Peyer's patch (tissue), 4 donors: ENCODE measurements around the gene PDE4D. TPM values are rescaled to one million over a fixed set of nuclear protein-coding genes. Genes with fewer than 3 reads are reported as not detected.

Experiments used
- DNase-seq, 3 donors: peaks; one replicate each; pipeline ENCODE4 v3.0.0-alpha.2; 2017 to 2019
- H3K27ac ChIP-seq, 4 donors: fragments of 200-600 bp; sonication (generic); one replicate each; pipeline ENCODE4 v1.5.1; 2016 to 2019
- H3K27me3 ChIP-seq, 2 donors: fragments of 200-600 bp; sonication (generic); one replicate each; pipeline ENCODE4 v1.5.1; 2019
- H3K36me3 ChIP-seq, 3 donors: fragments of 200-600 bp; sonication (generic); one replicate each; pipeline ENCODE4 v1.5.1; 2016 to 2019
- H3K4me1 ChIP-seq, 4 donors: fragments of 200-600 bp; sonication (generic); one replicate each; pipeline ENCODE4 v1.5.1; 2016 to 2019
- H3K4me3 ChIP-seq, 4 donors: fragments of 200-600 bp; sonication (generic); 1 replicate in 3 of 4; 2 replicates in 1 of 4; pipeline ENCODE4 v1.5.1; 2016 to 2019; ENCODE audit warnings: mild to moderate bottlenecking in 1 of 4
- H3K9me3 ChIP-seq, 4 donors: fragments of 200-600 bp; sonication (generic); one replicate each; pipeline ENCODE4 v1.5.1; 2016 to 2019; ENCODE audit warnings: mild to moderate bottlenecking in 1 of 4
- POLR2A ChIP-seq, 2 donors: fragments of 450-650 bp; IDR thresholded peaks; one replicate each; pipeline ENCODE4 v1.5.1; 2017; ENCODE audit warnings: antibody characterized with exemption in 2 of 2, mild to moderate bottlenecking in 2 of 2, moderate library complexity in 2 of 2
- total RNA-seq, 4 donors: library from RNA; depleted of rRNA; stranded (reverse); fragments of >200 nt; gene quantifications; one replicate each; pipeline ENCODE4 v1.1.0, GENCODE V29; 2016
- TF ChIP-seq, protein P1 (sequence below), 6 experiments: fragments of 450-650 bp in 4 of 6; fragments of 200-600 bp in 2 of 6; sonication (generic) in 1 of 6; IDR thresholded peaks; one replicate each; pipeline ENCODE4 v1.5.1; 2017 to 2019; ENCODE audit warnings: antibody characterized with exemption in 6 of 6, mild to moderate bottlenecking in 3 of 6, moderate library complexity in 1 of 6

PDE4D gene
- total RNA-seq, 4 donors from 2014 or later = 19.8 to 89.1 (median 43.9) TPM

GRCh38 chr5:59661954-59662615 is 231.4 kb downstream of the PDE4D start:
- no peaks in the 10 kb centered on the region for H3K27me3 ChIP-seq
- TF ChIP-seq POLR2A (IDR thresholded peaks at IDR 0.05) = no peak
- TF ChIP-seq, protein P1, sequence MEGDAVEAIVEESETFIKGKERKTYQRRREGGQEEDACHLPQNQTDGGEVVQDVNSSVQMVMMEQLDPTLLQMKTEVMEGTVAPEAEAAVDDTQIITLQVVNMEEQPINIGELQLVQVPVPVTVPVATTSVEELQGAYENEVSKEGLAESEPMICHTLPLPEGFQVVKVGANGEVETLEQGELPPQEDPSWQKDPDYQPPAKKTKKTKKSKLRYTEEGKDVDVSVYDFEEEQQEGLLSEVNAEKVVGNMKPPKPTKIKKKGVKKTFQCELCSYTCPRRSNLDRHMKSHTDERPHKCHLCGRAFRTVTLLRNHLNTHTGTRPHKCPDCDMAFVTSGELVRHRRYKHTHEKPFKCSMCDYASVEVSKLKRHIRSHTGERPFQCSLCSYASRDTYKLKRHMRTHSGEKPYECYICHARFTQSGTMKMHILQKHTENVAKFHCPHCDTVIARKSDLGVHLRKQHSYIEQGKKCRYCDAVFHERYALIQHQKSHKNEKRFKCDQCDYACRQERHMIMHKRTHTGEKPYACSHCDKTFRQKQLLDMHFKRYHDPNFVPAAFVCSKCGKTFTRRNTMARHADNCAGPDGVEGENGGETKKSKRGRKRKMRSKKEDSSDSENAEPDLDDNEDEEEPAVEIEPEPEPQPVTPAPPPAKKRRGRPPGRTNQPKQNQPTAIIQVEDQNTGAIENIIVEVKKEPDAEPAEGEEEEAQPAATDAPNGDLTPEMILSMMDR (IDR thresholded peaks at IDR 0.05) = no peak
- H3K27ac ChIP-seq = peak overlapping the region in 2 of 4 donors; percentile 21 to 58
- no peaks in the 10 kb centered on the region for H3K9me3 ChIP-seq
- peak overlapping the region in 1 of 4 donors; percentile 2 for H3K4me3 ChIP-seq
- peaks cover 0 to 16% (median 0%) of the 10 kb centered on the region in 4 donors for H3K4me1 ChIP-seq
- H3K36me3 ChIP-seq = no peaks in the 10 kb centered on the region
- DNase-seq = peak in 1 of 3 donors; percentile 55

DNA sequence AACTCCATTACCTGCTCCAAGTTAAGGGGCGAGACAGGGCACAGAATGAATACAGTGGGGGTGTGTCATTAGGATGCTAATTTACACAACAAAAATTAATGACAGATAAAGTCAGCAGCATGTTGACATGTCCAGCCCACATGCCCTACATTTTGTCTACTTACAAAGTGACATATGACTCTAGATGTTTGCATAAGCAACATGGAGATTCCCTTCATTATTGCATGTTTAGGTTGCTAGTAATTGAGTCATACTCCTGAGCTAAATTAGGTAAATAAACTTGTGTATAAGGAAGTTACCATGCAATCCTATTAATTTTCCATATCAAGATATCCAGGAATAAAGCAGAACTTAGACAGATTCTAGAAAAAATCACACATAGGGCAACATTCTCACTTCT is 232.2 kb downstream of the PDE4D start:
- Histone ChIP-seq H3K36me3 (no peaks in the 10 kb centered on the region), H3K4me1 (peaks cover 0 to 16% (median 0%) of the 10 kb centered on the region in 4 donors), H3K27me3 (no peaks in the 10 kb centered on the region), H3K27ac (peak overlapping the region in 2 of 4 donors; percentile 21 to 58), H3K4me3 (no peak overlapping the region), H3K9me3 (no peaks in the 10 kb centered on the region)
- TF ChIP-seq, protein P1 (IDR thresholded peaks at IDR 0.05) = no peak
- no peak for TF ChIP-seq POLR2A (IDR thresholded peaks at IDR 0.05)
- no peak for DNase-seq

DNA sequence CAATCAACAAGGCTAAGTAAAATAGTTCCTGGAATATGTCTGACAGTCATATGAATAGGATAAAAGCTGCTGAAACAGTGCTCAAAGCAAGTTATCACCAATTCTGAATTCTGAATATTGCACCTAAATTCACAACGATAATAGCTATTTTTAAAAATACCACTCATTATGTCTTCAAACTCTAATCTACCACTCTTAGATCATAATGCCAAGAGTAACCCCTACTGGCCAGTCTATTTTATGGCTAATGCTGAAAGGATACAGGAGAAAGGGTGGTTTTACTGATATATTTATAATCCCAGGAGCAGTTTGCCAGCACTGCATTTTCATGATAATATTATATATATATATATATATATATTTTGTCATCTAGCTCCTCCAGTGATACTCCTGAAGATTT is 232.8 kb downstream of the PDE4D start:
- no peaks in the 10 kb centered on the region for H3K9me3 ChIP-seq
- no peak overlapping the region for H3K4me3 ChIP-seq
- no peak for DNase-seq
- H3K27me3 ChIP-seq = no peaks in the 10 kb centered on the region
- no peak for TF ChIP-seq POLR2A (IDR thresholded peaks at IDR 0.05)
- TF ChIP-seq, protein P1 (IDR thresholded peaks at IDR 0.05) = peak in 3 of 6 experiments; percentile 46 to 55 (median 51)
- no peak overlapping the region for H3K27ac ChIP-seq
- H3K4me1 ChIP-seq = peaks cover 0 to 16% (median 0%) of the 10 kb centered on the region in 4 donors
- no peaks in the 10 kb centered on the region for H3K36me3 ChIP-seq

GRCh38 chr5:59656351-59657254 is 236.9 kb downstream of the PDE4D start:
- no peaks in the 10 kb centered on the region for H3K27me3 ChIP-seq
- no peak overlapping the region for H3K4me3 ChIP-seq
- H3K27ac ChIP-seq = no peak overlapping the region
- H3K4me1 ChIP-seq = peaks cover 0 to 5% (median 0%) of the 10 kb centered on the region in 4 donors
- TF ChIP-seq, protein P1 (IDR thresholded peaks at IDR 0.05) = no peak
- TF ChIP-seq POLR2A (IDR thresholded peaks at IDR 0.05) = no peak
- H3K9me3 ChIP-seq = no peaks in the 10 kb centered on the region
- no peak for DNase-seq
- H3K36me3 ChIP-seq = no peaks in the 10 kb centered on the region

- no peak overlapping the region for H3K27ac ChIP-seq
These were observed 237.7 kb downstream of the PDE4D start for GRCh38 chr5:59655693-59656309.

More at GRCh38 chr5:59655693-59656309, 237.7 kb downstream of the PDE4D start:
- DNase-seq = no peak
- H3K36me3 ChIP-seq = no peaks in the 10 kb centered on the region
- no peaks in the 10 kb centered on the region for H3K9me3 ChIP-seq
- peaks cover 0 to 3% (median 0%) of the 10 kb centered on the region in 4 donors for H3K4me1 ChIP-seq
- no peaks in the 10 kb centered on the region for H3K27me3 ChIP-seq
- TF ChIP-seq, protein P1 (IDR thresholded peaks at IDR 0.05) = no peak
- no peak for TF ChIP-seq POLR2A (IDR thresholded peaks at IDR 0.05)
- H3K4me3 ChIP-seq = no peak overlapping the region
